GM23248 (cell line): Measurements from ENCODE around the gene LRRC36.

Experiments used
- EZH2 ChIP-seq: fragments of 200-600 bp; sonication (generic); IDR thresholded peaks from 2 replicates; pipeline ENCODE4 v1.6.1; 2018; ENCODE audit warnings: antibody characterized with exemption, mild to moderate bottlenecking; ENCODE audit not compliant: insufficient read depth, poor library complexity, severe bottlenecking
- EZH2phosphoT487 ChIP-seq: fragments of 200-600 bp; sonication (generic); IDR thresholded peaks from 2 replicates; pipeline ENCODE4 v1.6.1; 2018; ENCODE audit warnings: antibody characterized with exemption, moderate library complexity, mild to moderate bottlenecking, low read depth; ENCODE audit not compliant: insufficient read depth

- TF ChIP-seq EZH2, result no peak
- no peak for TF ChIP-seq EZH2phosphoT487
Observed at GRCh38 chr16:67413978-67414911, 87.6 kb downstream of the LRRC36 start.
